Body of pancreas (tissue), 4 donors: ENCODE results near the gene ALG5.

ENCODE experiments used
- CTCF ChIP-seq, 7 experiments: fragments of 450-650 bp in 4 of 7; fragments of 200-600 bp in 3 of 7; sonication (generic) in 3 of 7; IDR thresholded peaks; one replicate each; pipeline ENCODE4 v1.5.1; 2016 to 2019; ENCODE audit warnings: antibody characterized with exemption in 7 of 7
- POLR2A ChIP-seq, 3 donors: fragments of 450-650 bp; IDR thresholded peaks; one replicate each; pipeline ENCODE4 v1.6.1; 2016; ENCODE audit warnings: antibody characterized with exemption in 3 of 3, mild to moderate bottlenecking in 2 of 3

GRCh38 chr13:36950920-36951319, 48.2 kb downstream of the ALG5 start:
- TF ChIP-seq POLR2A (IDR thresholded peaks at IDR 0.05) (no peak), CTCF (IDR thresholded peaks at IDR 0.05) (no peak)
